ENCODE data around the gene STK38L.

DNA sequence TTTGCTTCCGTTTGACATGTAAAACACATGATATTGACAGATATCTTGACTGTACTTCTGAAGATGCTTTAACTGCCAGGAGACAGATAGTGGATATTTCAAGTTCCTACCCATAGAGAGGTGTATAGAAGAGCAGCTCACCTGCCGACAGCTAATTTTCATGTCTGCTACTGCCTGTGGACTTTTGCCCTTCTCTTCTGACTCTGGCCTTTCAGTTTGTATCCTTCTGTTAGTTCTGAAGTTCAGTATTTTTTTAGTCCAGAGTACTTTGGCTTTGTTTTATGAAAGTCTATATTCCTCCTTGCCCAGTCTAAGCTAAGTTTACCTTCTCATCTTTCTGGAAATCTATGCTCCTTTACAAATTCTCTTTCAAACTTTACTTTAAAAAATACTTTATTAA is 30.8 kb upstream of the STK38L start:
- TF ChIP-seq GATA2 (IDR thresholded peaks at IDR 0.05; ENCODE audit: low read depth, low read length) (no peak), GATA3 (IDR thresholded peaks at IDR 0.05; ENCODE audit: low read depth, low read length) (no peak)

Data from SH-SY5Y (cell line).